CD4-positive, alpha-beta T cell (primary cell): ENCODE results near the gene GPC1. TPM values are rescaled to one million over a fixed set of nuclear protein-coding genes. Genes with fewer than 3 reads are reported as not detected.
A peak's percentile ranks its signal among the peaks of the same experiment; 100 is the strongest.

ENCODE experiments used
- ATAC-seq: fragments of 200-7000 bp; cut with Tn5 transposase; one replicate; pipeline ENCODE4 v1.10.0; 2022; ENCODE audit warnings: mild to moderate bottlenecking; ENCODE audit not compliant: poor library complexity
- CTCF ChIA-PET: fragments of 350-600 bp; sonication (Branson Sonifier 250); formaldehyde crosslinking; loops from one replicate; lab custom pipeline; 2021; ENCODE audit warnings: antibody characterized with exemption, inconsistent platforms; lab: Charles Lee
- POLR2A ChIA-PET: fragments of 350-600 bp; sonication (Branson Sonifier 250); formaldehyde crosslinking; loops from one replicate; lab custom pipeline; 2021; ENCODE audit warnings: antibody characterized with exemption, inconsistent platforms; lab: Charles Lee
- DNase-seq, 14 experiments: peaks; one replicate each; pipeline ENCODE4 v3.0.0-alpha.2; 2013 to 2020; ENCODE audit warnings: mixed read lengths in 2 of 14
- H3K27ac ChIP-seq, 2 donors: one replicate each; pipeline versions ENCODE4 v1.5.1 to v1.7.0; 2013; ENCODE audit warnings: low read length in 2 of 2, low read depth in 1 of 2, mild to moderate bottlenecking in 1 of 2
- H3K27me3 ChIP-seq, 2 experiments: 1 replicate in 1 of 2; 2 replicates in 1 of 2; pipeline versions ENCODE4 v1.6.1 to v1.7.0; 2013; ENCODE audit warnings: low read length in 2 of 2, control low read depth in 1 of 2, mild to moderate bottlenecking in 1 of 2, moderate library complexity in 1 of 2; ENCODE audit not compliant: insufficient read depth in 2 of 2, control insufficient read depth in 1 of 2
- H3K36me3 ChIP-seq: one replicate; pipeline ENCODE4 v1.6.1; 2013; ENCODE audit warnings: low read length, control low read depth; ENCODE audit not compliant: insufficient read depth
- H3K4me1 ChIP-seq: one replicate; pipeline ENCODE4 v1.6.1; 2013; ENCODE audit warnings: low read length, control low read depth; ENCODE audit not compliant: insufficient read depth
- H3K4me3 ChIP-seq: one replicate; pipeline ENCODE4 v1.5.1; 2013; ENCODE audit warnings: mild to moderate bottlenecking, low read length, moderate library complexity
- H3K9me3 ChIP-seq, 2 experiments: 1 replicate in 1 of 2; 2 replicates in 1 of 2; pipeline versions ENCODE4 v1.6.1 to v1.7.0; 2013; ENCODE audit warnings: low read length in 2 of 2, mild to moderate bottlenecking in 2 of 2, control low read depth in 1 of 2, moderate library complexity in 1 of 2; ENCODE audit not compliant: control insufficient read depth in 1 of 2, insufficient read depth in 1 of 2
- H3K27ac Mint-ChIP-seq: one replicate; pipeline ENCODE4 v1.8.0; 2020; ENCODE audit warnings: mixed read lengths
- H3K27me3 Mint-ChIP-seq: one replicate; pipeline ENCODE4 v1.8.0; 2021; ENCODE audit warnings: mixed read lengths
- H3K36me3 Mint-ChIP-seq: one replicate; pipeline ENCODE4 v1.8.0; 2021; ENCODE audit warnings: low read depth, mixed read lengths
- H3K4me1 Mint-ChIP-seq: one replicate; pipeline ENCODE4 v1.8.0; 2021; ENCODE audit warnings: low read depth, mixed read lengths
- H3K4me3 Mint-ChIP-seq: one replicate; pipeline ENCODE4 v1.8.0; 2020; ENCODE audit warnings: mild to moderate bottlenecking, mixed read lengths
- H3K9me3 Mint-ChIP-seq: one replicate; pipeline ENCODE4 v1.8.0; 2020; ENCODE audit warnings: mixed read lengths
- intact Hi-C, 2 experiments: fragments of 100-400 bp; cut with DNase I in 1 of 2; cut with micrococcal nuclease in 1 of 2; formaldehyde crosslinking; loops; one replicate each; pipeline versions ENCODE4 v1.15.1 to v1.9.0; 2023 to 2025; cut with DNase I, micrococcal nuclease
- total RNA-seq, 174 experiments: library from RNA in 2 of 174; stranded (reverse) in 2 of 174; gene quantifications; one replicate each; pipeline ENCODE4 v1.2.3 and lab custom pipeline; 2021 to 2026
- TF ChIP-seq, protein P1 (sequence below): fragments of 200-600 bp; IDR thresholded peaks from one replicate; pipeline ENCODE4 v1.8.0; 2022; ENCODE audit warnings: antibody characterized with exemption, mild to moderate bottlenecking

GPC1 gene
- total RNA-seq, 2 experiments from 2014 or later: 0.58 to 0.98 TPM

- intact Hi-C loops: no loop called here
- peak; percentile 34 for ATAC-seq
- H3K9me3 Mint-ChIP-seq: no peaks in the 10 kb centered on the region
- TF ChIP-seq, protein P1, sequence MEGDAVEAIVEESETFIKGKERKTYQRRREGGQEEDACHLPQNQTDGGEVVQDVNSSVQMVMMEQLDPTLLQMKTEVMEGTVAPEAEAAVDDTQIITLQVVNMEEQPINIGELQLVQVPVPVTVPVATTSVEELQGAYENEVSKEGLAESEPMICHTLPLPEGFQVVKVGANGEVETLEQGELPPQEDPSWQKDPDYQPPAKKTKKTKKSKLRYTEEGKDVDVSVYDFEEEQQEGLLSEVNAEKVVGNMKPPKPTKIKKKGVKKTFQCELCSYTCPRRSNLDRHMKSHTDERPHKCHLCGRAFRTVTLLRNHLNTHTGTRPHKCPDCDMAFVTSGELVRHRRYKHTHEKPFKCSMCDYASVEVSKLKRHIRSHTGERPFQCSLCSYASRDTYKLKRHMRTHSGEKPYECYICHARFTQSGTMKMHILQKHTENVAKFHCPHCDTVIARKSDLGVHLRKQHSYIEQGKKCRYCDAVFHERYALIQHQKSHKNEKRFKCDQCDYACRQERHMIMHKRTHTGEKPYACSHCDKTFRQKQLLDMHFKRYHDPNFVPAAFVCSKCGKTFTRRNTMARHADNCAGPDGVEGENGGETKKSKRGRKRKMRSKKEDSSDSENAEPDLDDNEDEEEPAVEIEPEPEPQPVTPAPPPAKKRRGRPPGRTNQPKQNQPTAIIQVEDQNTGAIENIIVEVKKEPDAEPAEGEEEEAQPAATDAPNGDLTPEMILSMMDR: no peak
- ChIA-PET POLR2A (no interaction called here), CTCF (no interaction called here)
- H3K36me3 Mint-ChIP-seq: no peaks in the 10 kb centered on the region
- H3K27me3 Mint-ChIP-seq: peaks cover 52% of the 10 kb centered on the region
- Histone ChIP-seq H3K4me3 (no peak overlapping the region), H3K4me1 (peaks cover 21% of the 10 kb centered on the region), H3K27me3 (peaks cover 40 to 62% of the 10 kb centered on the region in 2 experiments), H3K36me3 (no peaks in the 10 kb centered on the region), H3K27ac (no peak overlapping the region), H3K9me3 (peaks cover 0 to 28% of the 10 kb centered on the region in 2 experiments)
- no peak overlapping the region for H3K27ac Mint-ChIP-seq
- peaks cover 16% of the 10 kb centered on the region for H3K4me1 Mint-ChIP-seq
- H3K4me3 Mint-ChIP-seq: no peak overlapping the region
- peak in 2 of 14 experiments; percentile 13 to 20 for DNase-seq
These were observed 17.2 kb downstream of the GPC1 start for GRCh38 chr2:240452462-240453256.

- peaks cover 21% of the 10 kb centered on the region for H3K4me1 ChIP-seq
- H3K36me3 ChIP-seq: no peaks in the 10 kb centered on the region
- no peak overlapping the region for H3K4me3 ChIP-seq
- peaks cover 52% of the 10 kb centered on the region for H3K27me3 Mint-ChIP-seq
- peak overlapping the region; percentile 83 for H3K4me3 Mint-ChIP-seq
- DNase-seq (no peak), ATAC-seq (no peak)
- H3K36me3 Mint-ChIP-seq: no peaks in the 10 kb centered on the region
- H3K9me3 ChIP-seq: peaks cover 0 to 28% of the 10 kb centered on the region in 2 experiments
- POLR2A ChIA-PET: no interaction called here
- intact Hi-C loops: no loop called here
- no peaks in the 10 kb centered on the region for H3K9me3 Mint-ChIP-seq
- CTCF ChIA-PET: no interaction called here
- TF ChIP-seq, protein P1: no peak
- H3K27ac Mint-ChIP-seq: no peak overlapping the region
- H3K27me3 ChIP-seq: peaks cover 36 to 58% of the 10 kb centered on the region in 2 experiments
- peaks cover 16% of the 10 kb centered on the region for H3K4me1 Mint-ChIP-seq
- H3K27ac ChIP-seq: no peak overlapping the region
These were observed 18.1 kb downstream of the GPC1 start for GRCh38 chr2:240453461-240454105.

DNA sequence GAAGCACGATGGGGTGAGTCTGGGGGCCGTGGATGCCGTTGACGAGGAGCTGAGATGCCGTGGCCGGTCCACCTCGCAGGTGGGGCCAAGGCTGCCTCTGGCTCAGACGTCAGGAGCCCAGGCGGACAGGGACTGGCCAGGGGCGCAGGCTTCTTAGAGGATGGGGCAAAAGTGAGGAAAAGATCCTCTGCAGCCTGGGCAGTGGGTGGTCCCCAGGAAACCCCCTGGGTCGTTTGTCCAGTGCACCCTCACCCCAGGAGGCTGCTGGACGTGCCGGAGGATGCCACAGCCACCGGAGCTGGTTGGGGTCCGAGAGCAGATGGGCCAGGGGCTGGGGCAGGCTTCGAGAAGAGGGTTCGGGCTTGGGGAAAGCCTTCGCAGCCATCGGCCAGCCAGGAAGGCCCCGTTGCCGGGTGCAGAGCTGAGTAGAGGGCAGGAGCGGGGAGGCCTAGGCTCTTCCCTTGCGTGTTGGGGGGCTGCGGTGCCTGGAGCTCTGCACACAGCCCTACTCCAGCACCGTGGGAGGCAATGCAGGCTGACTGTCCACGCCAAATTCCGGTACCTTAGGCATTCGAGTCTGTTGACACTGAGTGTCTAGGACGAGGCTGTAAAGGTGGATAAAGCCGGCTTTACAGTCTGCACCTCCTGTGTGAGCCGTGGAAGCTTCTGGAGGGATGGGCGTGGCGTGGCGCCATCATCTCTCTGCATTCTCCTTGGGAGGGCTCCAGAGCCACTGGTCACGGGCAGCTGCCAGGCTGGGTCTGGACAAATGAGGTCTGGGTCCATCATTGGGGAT is 18.8 kb downstream of the GPC1 start:
- ATAC-seq: peak; percentile 39
- Mint-ChIP-seq H3K36me3 (no peaks in the 10 kb centered on the region), H3K27me3 (peaks cover 52% of the 10 kb centered on the region), H3K4me3 (peak overlapping the region; percentile 83), H3K9me3 (no peaks in the 10 kb centered on the region), H3K27ac (no peak overlapping the region), H3K4me1 (peaks cover 16% of the 10 kb centered on the region)
- intact Hi-C loops: no loop called here
- peaks cover 21% of the 10 kb centered on the region for H3K4me1 ChIP-seq
- ChIA-PET CTCF (no interaction called here), POLR2A (no interaction called here)
- H3K27ac ChIP-seq: no peak overlapping the region
- H3K4me3 ChIP-seq: no peak overlapping the region
- TF ChIP-seq, protein P1: no peak
- no peak for DNase-seq
- peaks cover 0 to 28% of the 10 kb centered on the region in 2 experiments for H3K9me3 ChIP-seq
- peaks cover 31 to 53% of the 10 kb centered on the region in 2 experiments for H3K27me3 ChIP-seq
- no peaks in the 10 kb centered on the region for H3K36me3 ChIP-seq
